ENCODE data around the gene FOXK1. TPM values are rescaled to one million over a fixed set of nuclear protein-coding genes. Genes with fewer than 3 reads are reported as not detected.
A peak's percentile ranks its signal among the peaks of the same experiment; 100 is the strongest.

FOXK1 gene
- total and polyA plus RNA-seq, 9 of the 15 experiments (the other 6 are each of a cell fraction or from before 2014, with no cell fraction given) = 0.32 to 45.5 (median 8.1) TPM

DNA sequence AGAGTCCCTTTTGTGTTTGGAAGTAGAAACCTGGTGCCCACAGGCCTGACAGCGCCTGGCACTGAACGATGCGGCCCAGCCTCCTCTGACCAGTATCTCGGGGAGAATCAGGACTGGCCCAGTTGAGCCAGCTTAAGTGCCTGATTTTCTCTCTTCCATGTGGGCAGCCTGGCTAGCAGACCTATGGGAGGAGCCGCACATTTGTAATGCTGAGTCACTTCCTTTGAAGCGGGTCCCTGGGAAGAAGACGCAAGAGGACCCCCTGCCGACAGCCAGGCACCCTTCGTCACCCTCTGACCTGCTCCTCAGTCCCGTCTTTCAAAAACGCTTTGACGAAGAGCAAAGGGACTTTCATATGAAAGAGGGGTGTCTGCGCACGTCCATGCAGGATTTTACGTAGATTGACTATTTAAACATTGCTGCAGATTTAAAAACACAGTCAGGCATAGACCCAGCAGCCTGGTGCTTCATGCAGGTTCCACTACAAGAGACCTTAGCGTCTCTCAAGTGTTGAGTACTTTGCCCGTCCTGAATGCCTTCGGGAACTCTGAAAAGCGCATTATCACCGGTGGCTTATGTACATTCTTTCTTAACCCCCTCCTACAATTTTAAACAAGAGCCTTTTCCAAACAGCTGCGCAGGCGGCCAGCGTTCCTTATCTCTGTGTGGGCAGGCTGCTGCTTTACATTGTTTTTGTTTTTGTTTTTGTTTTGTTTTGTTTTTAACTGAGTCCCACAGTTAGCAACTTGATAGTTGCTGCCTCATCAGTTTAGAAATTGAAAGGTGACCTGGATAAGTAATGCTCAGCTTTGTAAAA is 56.8 kb downstream of the FOXK1 start (continued):
- TF ChIP-seq CHD7 (IDR thresholded peaks at IDR 0.05; ENCODE audit: low read depth, low read length) = no peak
- peak; percentile 46 for TF ChIP-seq BRD9 (IDR thresholded peaks at IDR 0.05; ENCODE audit: low read depth, partially characterized antibody)
- peak; percentile 61; the same call in 1 of the 2 replicates for TF ChIP-seq NFE2L1 (tag; IDR thresholded peaks at IDR 0.05; ENCODE audit: borderline replicate concordance, low read depth)
- TF ChIP-seq NELFE (IDR thresholded peaks at IDR 0.05; ENCODE audit: insufficient read depth, insufficient read length) = no peak
- TF ChIP-seq BACH1 (tag; IDR thresholded peaks at IDR 0.05) = peak; percentile 36; the same call in 1 of the 2 replicates
- TF ChIP-seq RNF2 (IDR thresholded peaks at IDR 0.05) = peak; percentile 45; the same call in 1 of the 2 replicates
- peak; percentile 98 for TF ChIP-seq NFE2 (IDR thresholded peaks at IDR 0.05; ENCODE audit: low read depth)
- peak; percentile 45; the same call in 1 of the 2 replicates for TF ChIP-seq GATAD2B (IDR thresholded peaks at IDR 0.05; ENCODE audit: borderline replicate concordance)
- no peak for TF ChIP-seq BRF1 (IDR thresholded peaks at IDR 0.05; ENCODE audit: borderline replicate concordance, extremely low read depth, insufficient read length)
- TF ChIP-seq TAF7 (tag; IDR thresholded peaks at IDR 0.05) = no peak
- 0 out of 4 replicates have a peak, but pooled peaks of 1 of the 2 experiments have one; percentile 21 for TF ChIP-seq MAZ (CRISPR knock-in tag; conservative IDR thresholded peaks at IDR 0.05 in 1 of 2, IDR thresholded peaks at IDR 0.05 in 1 of 2)
- no peak for TF ChIP-seq KLF1 (tag; IDR thresholded peaks at IDR 0.05)
- peak; percentile 78 for TF ChIP-seq SMARCC2 (IDR thresholded peaks at IDR 0.05; ENCODE audit: low read depth)
- TF ChIP-seq KLF13 (tag; IDR thresholded peaks at IDR 0.05; ENCODE audit: borderline replicate concordance, low read depth) = 0 out of 2 replicates have a peak, but pooled peaks have one; percentile 4
- no peak for TF ChIP-seq ELK1 (CRISPR knock-in tag; IDR thresholded peaks at IDR 0.05)

All from K562 (cell line).